Epidermal melanocyte (primary cell): ENCODE measurements around the gene LPAR4.
"Not testable (repeated sequence)": the region's sequence is repeated elsewhere in the genome, so short reads cannot be mapped to it uniquely, and the experiment has no call there.

ENCODE experiments used
- DNase-seq: peaks from one replicate; pipeline ENCODE4 v3.0.0; 2011; ENCODE audit warnings: low spot score; ENCODE audit not compliant: insufficient read length

LPAR4 gene, protein sequence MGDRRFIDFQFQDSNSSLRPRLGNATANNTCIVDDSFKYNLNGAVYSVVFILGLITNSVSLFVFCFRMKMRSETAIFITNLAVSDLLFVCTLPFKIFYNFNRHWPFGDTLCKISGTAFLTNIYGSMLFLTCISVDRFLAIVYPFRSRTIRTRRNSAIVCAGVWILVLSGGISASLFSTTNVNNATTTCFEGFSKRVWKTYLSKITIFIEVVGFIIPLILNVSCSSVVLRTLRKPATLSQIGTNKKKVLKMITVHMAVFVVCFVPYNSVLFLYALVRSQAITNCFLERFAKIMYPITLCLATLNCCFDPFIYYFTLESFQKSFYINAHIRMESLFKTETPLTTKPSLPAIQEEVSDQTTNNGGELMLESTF

DNA sequence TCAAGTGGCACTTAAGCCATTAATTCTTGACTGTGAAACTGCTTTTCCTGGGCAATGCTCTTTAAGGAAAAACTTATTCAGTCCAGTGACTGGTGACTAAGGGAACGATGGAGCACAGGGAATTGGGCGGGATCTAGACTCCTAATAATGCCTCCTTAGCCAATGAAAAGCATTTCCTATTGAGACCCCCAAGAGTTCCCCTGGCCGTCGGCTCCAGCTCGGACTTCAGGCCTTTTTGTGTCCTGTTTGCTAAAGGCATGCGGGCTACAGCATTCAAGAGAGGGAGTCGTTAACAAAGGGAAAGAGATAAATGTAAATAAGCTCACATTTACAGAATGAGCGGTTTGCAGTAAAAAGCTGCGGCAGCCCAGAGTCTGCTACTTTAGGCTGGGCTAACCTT lies at the start of gene LPAR4:
Gene LPAR4, plus strand, starts transcription at position 232 of the 400 bp plus-strand sequence. CDS start 7,150 bp downstream, outside the sequence.
- DNase-seq: peak; percentile 10

DNA sequence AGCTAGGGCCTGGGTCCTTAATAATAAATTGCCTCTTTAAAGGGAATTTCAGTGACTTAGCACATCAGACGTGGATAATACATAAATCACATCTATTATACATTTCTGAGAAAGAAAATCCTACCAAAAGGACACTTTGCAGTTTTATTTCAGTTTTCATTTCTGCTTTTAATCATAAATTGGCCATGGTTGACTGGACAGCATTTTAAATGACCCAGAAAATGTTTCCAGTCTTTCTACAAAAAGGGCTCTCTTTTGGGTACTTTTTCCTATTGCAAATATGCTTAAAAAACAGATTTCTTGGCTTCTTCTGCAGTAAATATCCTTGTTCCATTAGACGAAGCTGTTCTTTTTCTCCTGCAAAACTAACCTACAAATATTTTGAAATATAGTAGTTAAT lies 41.4 kb upstream of the LPAR4 start:
- no peak for DNase-seq

DNA sequence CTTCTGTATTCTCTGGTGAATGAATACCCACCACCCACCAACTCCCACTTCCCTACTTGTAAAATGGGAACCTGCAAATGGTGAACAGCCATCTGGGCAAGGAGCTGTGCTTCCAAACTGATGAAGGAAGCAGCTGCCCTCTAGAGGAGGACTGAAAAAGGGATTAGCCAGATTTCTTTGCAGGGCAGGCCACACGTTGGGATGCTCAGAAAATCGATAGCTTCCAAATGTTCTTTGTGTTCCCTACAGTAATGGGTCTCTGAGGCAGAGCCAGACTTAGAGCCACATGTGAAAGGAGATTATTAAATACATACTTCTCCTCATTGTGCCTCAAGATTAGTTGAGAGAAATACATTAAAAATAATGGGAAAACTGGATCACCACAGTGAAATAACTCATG lies 39.3 kb upstream of the LPAR4 start:
- DNase-seq: no peak

DNA sequence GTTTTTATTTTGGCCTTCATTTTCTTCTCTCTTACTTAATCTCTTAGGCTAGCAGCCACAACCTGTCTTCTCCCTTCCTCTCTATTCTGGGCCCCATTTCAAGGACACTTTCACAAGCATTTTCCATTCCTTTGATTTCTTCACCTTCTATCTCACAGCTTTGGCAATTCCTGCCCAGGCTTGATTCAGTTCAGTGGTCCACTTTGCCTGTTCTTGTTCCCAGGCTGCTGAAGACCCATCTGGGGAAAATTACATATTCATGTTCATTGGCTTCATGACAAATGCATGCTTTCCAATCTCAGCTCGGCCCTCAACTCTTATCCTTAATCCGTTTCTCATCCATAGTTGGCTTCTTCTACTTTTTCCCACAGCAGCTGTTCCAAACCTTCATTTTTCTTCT lies 38.7 kb upstream of the LPAR4 start:
- no peak for DNase-seq

DNA sequence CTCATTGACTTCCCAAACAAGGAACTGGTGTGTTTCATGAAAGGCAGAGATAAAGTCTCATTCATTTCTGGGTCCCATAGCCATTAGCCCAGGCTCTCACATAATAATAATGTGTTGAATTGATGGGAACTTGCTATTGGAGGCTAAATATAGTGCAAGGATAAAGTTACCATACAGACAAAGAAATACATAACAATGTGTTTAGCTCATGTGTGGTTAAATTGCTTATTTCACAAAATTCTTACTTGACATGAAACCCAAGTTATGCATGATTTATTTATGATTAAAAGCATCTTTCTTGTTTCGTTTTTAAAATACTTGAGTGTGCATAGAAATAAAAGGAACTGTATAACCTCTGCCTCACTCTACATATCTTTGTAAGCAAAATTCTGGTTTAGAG lies 37.3 kb upstream of the LPAR4 start:
- DNase-seq: no peak

DNA sequence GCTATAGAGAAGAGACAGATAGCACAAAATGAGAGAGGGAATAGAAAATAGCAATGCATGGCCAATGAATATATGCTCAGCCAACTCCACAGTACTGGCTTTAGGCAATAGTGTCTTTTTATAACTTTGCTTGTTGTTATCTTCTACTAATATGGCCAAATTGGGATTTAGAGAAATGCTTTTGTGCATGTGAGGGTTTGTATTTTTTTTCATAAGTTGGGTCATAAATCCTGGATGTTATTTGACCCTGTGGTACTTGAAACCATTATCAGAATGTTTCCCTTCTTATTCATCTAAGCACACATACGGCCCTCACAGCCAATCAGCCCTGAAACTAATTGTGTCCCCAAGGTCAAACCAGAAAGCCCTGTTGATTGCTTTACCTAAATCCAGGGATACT lies 35.2 kb upstream of the LPAR4 start:
- DNase-seq: no peak

DNA sequence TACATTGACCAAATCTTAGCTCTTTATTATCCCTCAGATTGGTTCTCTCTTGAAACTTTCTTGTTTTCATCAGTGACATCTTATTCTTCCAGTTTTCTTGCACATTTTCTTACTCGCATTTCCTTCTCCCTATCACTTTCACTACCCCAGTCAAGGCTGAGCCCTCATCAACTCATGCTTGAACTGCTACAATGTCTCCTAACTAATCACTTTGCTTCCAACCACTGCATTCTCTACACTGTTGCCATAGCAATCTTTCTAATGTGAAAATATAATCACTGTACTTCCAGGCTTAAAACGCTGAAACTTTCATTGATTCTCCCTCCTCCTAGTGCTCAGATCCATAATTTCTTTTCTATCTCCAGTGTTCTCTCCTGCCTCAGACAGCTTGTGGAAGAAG lies 22.2 kb upstream of the LPAR4 start:
- no peak for DNase-seq

DNA sequence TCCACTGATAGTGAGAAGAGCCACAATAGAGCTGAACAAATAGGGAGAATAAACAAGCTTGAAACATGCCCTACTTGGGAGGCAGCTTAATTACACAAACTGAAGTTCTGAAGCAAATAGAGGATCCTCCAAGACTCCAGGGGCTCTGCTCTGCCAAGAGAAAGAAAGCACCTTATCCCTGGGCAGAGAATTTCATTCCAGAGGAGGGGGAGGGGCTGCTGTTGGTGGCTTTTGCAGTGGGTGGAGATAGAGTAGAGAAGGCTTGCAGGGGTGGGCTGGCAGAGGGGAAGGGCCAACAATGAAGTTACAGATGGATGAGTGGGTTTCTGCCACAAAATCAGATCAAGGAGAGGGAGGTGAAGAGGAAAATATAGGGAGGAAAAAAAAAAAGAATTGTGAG lies 1.0 kb upstream of the LPAR4 start:
- no peak for DNase-seq

DNA sequence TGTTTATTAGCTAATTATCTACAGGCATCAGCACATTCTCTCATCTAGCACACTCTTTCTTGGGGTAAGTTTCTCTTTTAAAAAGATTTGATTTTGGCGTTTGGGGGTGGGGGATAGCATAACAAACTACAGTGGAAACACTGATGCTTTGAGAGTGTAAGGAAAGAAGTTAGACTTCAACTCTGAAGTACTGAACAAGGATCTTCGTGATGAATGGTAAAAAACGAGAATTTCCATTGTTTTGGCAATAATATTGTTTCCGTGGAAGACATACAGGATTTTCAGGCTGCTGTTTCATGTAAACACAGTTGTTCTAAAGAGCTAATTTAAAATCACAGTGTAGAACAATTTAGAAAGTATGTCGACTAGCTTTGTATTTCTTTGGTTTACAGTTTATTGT lies 451 bp downstream of the LPAR4 start:
- DNase-seq: no peak

DNA sequence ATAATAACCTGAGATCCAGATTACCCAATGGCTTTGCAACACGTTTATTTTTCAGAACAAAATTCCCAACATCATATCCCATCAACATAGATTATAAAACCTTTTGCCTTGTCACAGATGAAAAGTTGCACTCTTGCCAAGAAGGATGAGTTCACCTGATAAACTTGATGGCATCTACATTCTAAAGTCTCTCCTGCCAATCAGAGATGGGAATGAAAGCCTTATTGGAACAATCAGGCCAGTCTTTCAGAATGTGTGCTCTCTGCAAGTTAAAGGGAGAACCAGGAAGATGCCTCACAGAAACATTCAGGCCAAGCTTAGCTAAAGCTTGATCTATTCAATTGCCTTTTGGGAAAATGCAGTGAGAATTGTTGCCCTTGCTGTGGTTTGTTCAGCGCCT lies 1.3 kb downstream of the LPAR4 start:
- peak; percentile 13 for DNase-seq

DNA sequence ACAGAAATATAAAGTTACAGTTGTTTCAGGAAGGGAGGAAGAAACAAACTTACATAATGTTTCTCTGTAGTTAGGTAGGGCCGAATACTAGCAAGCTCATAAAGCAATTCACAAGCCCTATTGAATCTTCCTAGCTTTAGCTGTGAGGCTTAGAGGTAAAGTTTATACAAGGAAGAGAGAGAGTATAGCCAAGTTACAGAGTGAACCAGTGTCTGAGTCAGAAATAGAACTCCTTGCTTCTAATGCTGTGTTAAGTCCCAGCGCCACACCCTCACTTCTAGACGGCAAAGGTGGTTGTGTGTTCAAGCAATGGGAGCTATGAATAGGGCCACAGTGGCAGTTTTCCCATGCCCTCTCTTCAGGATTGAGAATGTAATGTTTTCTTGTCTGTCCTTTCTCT lies 6.1 kb downstream of the LPAR4 start:
- no peak for DNase-seq

DNA sequence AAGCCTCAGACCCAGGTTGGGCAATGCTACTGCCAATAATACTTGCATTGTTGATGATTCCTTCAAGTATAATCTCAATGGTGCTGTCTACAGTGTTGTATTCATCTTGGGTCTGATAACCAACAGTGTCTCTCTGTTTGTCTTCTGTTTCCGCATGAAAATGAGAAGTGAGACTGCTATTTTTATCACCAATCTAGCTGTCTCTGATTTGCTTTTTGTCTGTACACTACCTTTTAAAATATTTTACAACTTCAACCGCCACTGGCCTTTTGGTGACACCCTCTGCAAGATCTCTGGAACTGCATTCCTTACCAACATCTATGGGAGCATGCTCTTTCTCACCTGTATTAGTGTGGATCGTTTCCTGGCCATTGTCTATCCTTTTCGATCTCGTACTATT lies 7.4 kb downstream of the LPAR4 start:
- no peak for DNase-seq

DNA sequence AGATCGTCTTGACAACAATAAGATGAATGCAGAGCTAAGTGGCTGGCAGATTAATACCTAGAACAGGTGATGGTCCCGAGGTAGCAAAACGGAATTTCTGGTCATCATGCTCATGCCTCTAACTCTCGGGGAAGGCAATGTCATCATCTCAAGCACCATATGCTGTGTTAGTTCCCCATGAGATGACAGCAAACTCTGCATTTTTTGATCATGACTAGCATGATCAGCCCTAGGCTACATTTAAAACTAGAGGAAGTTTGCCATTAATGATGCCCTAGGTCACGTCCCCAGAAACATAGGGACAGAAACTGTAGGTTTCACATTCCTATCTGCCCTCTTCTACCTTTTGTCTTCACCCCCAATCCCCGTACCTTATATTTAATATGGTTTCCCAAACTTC lies 11.6 kb downstream of the LPAR4 start:
- no peak for DNase-seq

DNA sequence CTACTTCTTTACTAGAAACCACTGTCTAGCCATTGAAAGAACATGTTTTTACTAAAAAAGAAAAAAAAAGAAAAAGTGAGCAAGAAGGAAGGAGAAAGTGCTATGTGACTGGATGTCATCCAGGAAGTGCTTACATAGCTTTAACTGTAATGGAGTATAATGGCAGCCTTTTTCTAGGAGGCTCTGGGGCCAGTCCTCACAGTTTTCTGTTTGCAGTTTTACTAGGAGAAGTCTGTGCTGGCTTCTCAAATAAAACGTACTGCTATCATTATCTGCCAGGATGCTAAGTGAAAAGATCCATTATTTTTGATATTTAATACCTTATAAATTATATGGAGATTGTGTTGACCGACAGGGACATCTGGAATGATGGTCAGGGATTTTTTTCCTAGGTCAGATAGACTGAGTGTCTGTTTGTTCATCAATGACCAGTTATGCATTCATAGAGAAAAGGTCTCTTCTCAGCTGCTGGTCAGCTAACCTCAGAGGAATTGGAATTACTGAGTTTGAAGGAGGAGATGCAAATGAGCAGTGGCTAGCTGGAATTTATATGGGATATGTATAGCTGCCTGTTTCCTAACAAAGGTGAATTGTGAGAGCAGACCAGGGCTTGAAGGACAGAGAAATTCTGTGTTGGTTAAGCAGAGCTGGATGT lies 21.7 kb downstream of the LPAR4 start:
- no peak for DNase-seq

DNA sequence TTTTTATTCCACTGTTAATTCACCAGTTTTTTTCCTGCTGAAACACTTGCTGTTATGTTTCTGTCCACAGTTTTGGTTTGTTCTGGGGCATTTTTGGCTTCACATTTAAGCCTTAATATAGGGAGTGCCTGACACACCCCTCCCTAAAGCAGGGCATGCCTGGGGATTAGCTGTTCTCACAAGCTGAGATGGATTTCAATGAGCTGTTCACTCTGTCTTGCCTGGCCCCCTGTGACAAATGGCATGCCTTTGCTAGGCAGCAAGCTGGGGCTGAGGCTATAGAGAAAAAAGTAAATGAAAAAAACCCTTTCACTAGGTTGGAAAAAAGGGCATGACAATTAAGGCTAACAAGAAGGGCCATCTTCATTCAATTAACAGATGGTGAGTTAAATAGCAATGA lies 22.4 kb downstream of the LPAR4 start:
- DNase-seq: no peak

DNA sequence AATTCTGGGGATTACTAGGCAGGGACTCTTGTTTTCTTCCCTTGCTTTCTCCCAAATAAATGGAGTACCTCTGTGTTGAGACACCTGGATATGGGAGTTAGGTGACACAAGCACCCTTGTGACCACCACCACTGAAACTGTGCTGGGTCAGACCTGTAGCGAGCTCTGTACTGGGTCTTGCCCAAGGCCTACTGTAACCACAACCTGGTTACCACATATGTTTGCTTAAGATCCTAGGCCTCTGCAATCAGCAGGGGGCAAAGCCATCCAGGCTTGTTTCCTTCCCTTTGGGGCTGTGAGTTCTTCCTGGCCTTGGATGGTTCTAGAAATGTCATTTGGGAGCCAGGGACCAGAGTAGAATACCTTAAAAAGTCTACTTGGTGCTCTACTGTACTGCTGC lies 49.4 kb downstream of the LPAR4 start:
- no peak for DNase-seq

DNA sequence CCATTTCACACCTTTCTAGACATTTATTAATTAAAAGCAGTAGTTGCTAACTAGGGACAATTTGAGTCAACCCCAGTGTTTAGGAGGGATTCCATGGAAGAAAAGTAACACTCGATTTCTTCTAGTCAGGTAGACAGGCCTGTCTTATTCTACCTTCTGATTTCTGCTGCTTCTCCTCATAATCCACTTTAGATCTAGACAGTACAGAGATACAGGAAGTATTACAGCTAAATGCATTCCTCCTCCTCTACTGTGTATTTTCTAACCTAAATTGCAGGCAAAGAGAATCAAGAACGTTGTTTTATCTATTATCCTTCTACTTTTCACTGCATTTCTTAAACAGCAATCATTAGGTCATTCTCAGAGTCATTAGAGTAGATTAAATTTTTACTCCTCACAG lies 52.6 kb downstream of the LPAR4 start:
- DNase-seq: no peak

DNA sequence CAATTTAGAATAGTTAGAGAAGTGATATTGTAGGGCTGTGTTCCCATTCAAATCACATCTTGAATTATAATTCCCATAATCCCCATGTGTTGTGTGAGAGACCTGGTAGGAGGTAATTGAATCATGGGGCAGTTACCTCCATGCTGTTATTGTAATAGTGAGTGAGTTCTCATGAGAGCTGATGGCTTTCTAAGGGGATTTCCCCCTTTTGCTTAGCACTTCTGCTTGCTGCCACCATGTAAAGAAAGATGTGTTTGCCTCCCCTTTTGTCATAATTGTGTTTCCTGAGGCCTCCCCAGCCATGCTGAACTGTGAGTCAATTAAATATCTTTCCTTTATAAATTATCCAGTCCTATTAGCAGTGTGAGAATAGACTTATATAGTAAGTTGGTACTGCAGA lies 53.2 kb downstream of the LPAR4 start:
- no peak for DNase-seq

DNA sequence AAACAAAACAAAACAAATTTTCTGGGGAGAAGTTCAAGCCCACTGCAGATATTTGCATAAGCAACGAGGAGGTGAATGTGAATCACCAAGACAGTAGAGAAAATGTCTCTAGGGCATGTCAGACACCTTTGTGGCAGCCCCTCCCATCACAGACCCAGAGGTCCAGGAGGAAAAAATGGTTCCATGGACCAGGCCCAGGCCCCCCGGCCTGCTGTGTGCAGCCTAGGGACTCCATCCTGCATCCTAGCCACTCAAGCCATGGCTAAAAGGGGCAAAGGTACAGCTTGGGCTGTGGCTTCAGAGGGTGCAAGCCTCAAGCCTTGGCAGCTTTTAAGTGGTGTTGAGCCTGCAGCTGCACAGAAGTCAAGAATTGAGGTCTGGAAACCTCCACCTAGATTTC lies 54.0 kb downstream of the LPAR4 start:
- no peak for DNase-seq

DNA sequence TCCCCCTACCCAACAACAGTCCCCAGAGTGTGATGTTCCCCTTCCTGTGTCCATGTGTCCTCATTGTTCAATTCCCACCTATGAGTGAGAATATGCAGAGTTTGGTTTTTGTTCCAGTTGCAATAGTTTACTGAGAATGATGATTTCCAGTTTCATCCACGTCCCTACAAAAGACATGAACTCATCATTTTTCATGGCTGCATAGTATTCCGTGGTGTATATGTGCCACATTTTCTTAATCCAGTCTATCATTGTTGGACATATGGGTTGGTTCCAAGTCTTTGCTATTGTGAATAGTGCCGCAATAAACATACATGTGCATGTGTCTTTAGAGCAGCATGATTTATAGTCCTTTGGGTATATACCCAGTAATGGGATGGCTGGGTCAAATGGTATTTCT lies 55.0 kb downstream of the LPAR4 start:
- DNase-seq: not testable (repeated sequence)
